Measurements from ENCODE around the gene PRR5L.

DNA sequence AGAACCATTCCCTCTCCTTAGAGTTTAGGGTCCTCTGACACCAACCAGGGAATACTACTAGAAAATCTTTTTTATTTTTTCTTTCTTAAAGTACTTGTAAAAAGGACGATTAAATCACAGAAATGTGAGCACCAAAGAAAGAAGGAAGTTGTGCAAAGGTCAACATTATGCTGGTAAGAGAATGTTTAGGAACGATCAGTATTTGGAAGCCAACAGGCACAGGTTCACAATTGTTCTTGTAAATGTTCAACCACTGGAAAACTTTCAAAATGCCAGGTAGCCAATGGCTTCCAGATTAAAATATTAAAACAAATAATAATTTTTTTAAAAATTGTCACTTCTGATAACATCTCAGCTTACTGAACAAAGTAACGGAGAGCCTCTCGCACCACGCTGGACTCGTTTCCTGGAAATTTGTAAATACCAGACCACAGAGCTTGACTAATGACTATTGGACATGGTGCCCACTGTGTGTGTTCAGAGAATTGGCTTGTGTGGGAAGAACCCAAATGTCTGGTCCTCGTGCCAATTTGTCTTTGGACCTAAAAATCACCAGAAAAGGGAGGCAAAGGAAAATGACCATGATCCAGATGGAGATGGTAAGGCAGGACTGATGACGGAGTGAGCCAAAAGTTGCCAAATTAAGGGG, 27.6 kb upstream of the PRR5L start:
- TF ChIP-seq, protein P1, sequence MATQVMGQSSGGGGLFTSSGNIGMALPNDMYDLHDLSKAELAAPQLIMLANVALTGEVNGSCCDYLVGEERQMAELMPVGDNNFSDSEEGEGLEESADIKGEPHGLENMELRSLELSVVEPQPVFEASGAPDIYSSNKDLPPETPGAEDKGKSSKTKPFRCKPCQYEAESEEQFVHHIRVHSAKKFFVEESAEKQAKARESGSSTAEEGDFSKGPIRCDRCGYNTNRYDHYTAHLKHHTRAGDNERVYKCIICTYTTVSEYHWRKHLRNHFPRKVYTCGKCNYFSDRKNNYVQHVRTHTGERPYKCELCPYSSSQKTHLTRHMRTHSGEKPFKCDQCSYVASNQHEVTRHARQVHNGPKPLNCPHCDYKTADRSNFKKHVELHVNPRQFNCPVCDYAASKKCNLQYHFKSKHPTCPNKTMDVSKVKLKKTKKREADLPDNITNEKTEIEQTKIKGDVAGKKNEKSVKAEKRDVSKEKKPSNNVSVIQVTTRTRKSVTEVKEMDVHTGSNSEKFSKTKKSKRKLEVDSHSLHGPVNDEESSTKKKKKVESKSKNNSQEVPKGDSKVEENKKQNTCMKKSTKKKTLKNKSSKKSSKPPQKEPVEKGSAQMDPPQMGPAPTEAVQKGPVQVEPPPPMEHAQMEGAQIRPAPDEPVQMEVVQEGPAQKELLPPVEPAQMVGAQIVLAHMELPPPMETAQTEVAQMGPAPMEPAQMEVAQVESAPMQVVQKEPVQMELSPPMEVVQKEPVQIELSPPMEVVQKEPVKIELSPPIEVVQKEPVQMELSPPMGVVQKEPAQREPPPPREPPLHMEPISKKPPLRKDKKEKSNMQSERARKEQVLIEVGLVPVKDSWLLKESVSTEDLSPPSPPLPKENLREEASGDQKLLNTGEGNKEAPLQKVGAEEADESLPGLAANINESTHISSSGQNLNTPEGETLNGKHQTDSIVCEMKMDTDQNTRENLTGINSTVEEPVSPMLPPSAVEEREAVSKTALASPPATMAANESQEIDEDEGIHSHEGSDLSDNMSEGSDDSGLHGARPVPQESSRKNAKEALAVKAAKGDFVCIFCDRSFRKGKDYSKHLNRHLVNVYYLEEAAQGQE (IDR thresholded peaks at IDR 0.05; ENCODE audit: unreplicated experiment) = no peak
- TF ChIP-seq, protein P2, sequence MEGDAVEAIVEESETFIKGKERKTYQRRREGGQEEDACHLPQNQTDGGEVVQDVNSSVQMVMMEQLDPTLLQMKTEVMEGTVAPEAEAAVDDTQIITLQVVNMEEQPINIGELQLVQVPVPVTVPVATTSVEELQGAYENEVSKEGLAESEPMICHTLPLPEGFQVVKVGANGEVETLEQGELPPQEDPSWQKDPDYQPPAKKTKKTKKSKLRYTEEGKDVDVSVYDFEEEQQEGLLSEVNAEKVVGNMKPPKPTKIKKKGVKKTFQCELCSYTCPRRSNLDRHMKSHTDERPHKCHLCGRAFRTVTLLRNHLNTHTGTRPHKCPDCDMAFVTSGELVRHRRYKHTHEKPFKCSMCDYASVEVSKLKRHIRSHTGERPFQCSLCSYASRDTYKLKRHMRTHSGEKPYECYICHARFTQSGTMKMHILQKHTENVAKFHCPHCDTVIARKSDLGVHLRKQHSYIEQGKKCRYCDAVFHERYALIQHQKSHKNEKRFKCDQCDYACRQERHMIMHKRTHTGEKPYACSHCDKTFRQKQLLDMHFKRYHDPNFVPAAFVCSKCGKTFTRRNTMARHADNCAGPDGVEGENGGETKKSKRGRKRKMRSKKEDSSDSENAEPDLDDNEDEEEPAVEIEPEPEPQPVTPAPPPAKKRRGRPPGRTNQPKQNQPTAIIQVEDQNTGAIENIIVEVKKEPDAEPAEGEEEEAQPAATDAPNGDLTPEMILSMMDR (conservative IDR thresholded peaks at IDR 0.05; ENCODE audit: low read depth in 2 of 2) = no peak

All from GM23338 (cell line).